HepG2 (cell line): ENCODE measurements around the gene TBC1D16. TPM values are rescaled to one million over a fixed set of nuclear protein-coding genes. Genes with fewer than 3 reads are reported as not detected.

Experiments used
- AFF4 ChIP-seq: sonication (generic); formaldehyde crosslinking; IDR thresholded peaks from 2 replicates; pipeline ENCODE4 v1.4.0; 2020; ENCODE audit warnings: missing genetic modification reagents
- EHMT2 ChIP-seq: fragments of 200-600 bp; sonication (generic); IDR thresholded peaks from 2 replicates; pipeline ENCODE4 v1.7.0; 2017; ENCODE audit warnings: antibody characterized with exemption, low read depth, low read length, borderline replicate concordance
- GATAD1 ChIP-seq: IDR thresholded peaks from 2 replicates; pipeline ENCODE4 v1.6.1; 2016; ENCODE audit warnings: missing genetic modification reagents, missing compliant biosample characterization
- MTF2 ChIP-seq: sonication (generic); formaldehyde crosslinking; IDR thresholded peaks from 2 replicates; pipeline ENCODE4 v1.5.0; 2020; ENCODE audit warnings: missing genetic modification reagents, borderline replicate concordance
- PBX3 ChIP-seq: sonication (generic); formaldehyde crosslinking; IDR thresholded peaks from 2 replicates; pipeline ENCODE4 v1.8.1; 2023; ENCODE audit warnings: missing genetic modification reagents, inconsistent platforms, borderline replicate concordance
- PCBP2 ChIP-seq: fragments of 200-400 bp; formaldehyde crosslinking; optimal IDR thresholded peaks from 2 replicates; pipeline ENCODE3; 2018; ENCODE audit warnings: low read length, low read depth; ENCODE audit not compliant: poor library complexity, severe bottlenecking
- SIX1 ChIP-seq: sonication (generic); formaldehyde crosslinking; IDR thresholded peaks from 2 replicates; pipeline ENCODE4 v1.4.0; 2020; ENCODE audit warnings: missing genetic modification reagents, borderline replicate concordance
- SKI ChIP-seq: fragments of 450-650 bp; IDR thresholded peaks from one replicate; pipeline ENCODE4 v1.6.1; 2018; ENCODE audit warnings: mild to moderate bottlenecking; ENCODE audit not compliant: partially characterized antibody
- SNAPC2 ChIP-seq: sonication (generic); formaldehyde crosslinking; IDR thresholded peaks from 2 replicates; pipeline ENCODE4 v1.8.1; 2022; ENCODE audit warnings: mild to moderate bottlenecking, missing genetic modification reagents
- TARDBP ChIP-seq: sonication (generic); formaldehyde crosslinking; IDR thresholded peaks from 2 replicates; pipeline ENCODE4 v1.8.0; 2022; ENCODE audit warnings: mild to moderate bottlenecking, missing genetic modification reagents
- XRCC5 ChIP-seq: fragments of 200-400 bp; formaldehyde crosslinking; optimal IDR thresholded peaks from 2 replicates; pipeline ENCODE3; 2017; ENCODE audit warnings: mild to moderate bottlenecking, low read length
- ZBTB34 ChIP-seq: sonication (generic); formaldehyde crosslinking; IDR thresholded peaks from 2 replicates; pipeline ENCODE4 v1.8.0; 2022; ENCODE audit warnings: mild to moderate bottlenecking, missing genetic modification reagents
- ZKSCAN5 ChIP-seq: sonication (generic); formaldehyde crosslinking; IDR thresholded peaks from 2 replicates; pipeline ENCODE4 v1.5.1; 2020; ENCODE audit warnings: mild to moderate bottlenecking, missing genetic modification reagents
- ZNF205 ChIP-seq: IDR thresholded peaks from 2 replicates; pipeline ENCODE4 v1.6.1; 2018; ENCODE audit warnings: missing biosample characterization, missing genetic modification reagents
- ZNF34 ChIP-seq: sonication (generic); formaldehyde crosslinking; IDR thresholded peaks from 2 replicates; pipeline ENCODE4 v1.4.0; 2020; ENCODE audit warnings: mild to moderate bottlenecking, missing genetic modification reagents, borderline replicate concordance
- ZNF569 ChIP-seq: sonication (generic); formaldehyde crosslinking; IDR thresholded peaks from 2 replicates; pipeline ENCODE4 v1.5.0; 2020; ENCODE audit warnings: mild to moderate bottlenecking, missing genetic modification reagents, moderate library complexity, borderline replicate concordance
- ZNF737 ChIP-seq: sonication (generic); formaldehyde crosslinking; IDR thresholded peaks from 2 replicates; pipeline ENCODE4 v1.5.0; 2020; ENCODE audit warnings: missing genetic modification reagents, mild to moderate bottlenecking, borderline replicate concordance
- polyA plus RNA-seq, 8 experiments: library from polyadenylated mRNA; depleted of rRNA in 3 of 8; stranded (reverse) in 7 of 8; unstranded in 1 of 8; fragments of >200 nt; fragmentation: Illumina TruSeq in 4 of 8; extraction: Trizol in 4 of 8; gene quantifications; 2 replicates each; pipeline versions ENCODE4 v1.2.1 to v1.2.3, GENCODE V29; 2011 to 2016; ENCODE audit warnings: low read depth in 4 of 8, missing spikeins in 1 of 8, mixed read lengths in 1 of 8; ENCODE audit not compliant: insufficient read depth in 1 of 8
- total RNA-seq, 5 experiments: library from RNA; depleted of rRNA; stranded (reverse); fragments of >200 nt; fragmentation: Illumina TruSeq; extraction: Trizol; gene quantifications; 2 replicates each; pipeline ENCODE4 v1.2.3, GENCODE V29; 2016; ENCODE audit warnings: low read depth in 1 of 5
- TF ChIP-seq, protein P1 (sequence below): sonication (generic); formaldehyde crosslinking; conservative IDR thresholded peaks from 2 replicates; pipeline ENCODE4 v1.8.0; 2022; ENCODE audit warnings: low read depth, missing genetic modification reagents
- TF ChIP-seq, protein P2 (sequence below): sonication (generic); formaldehyde crosslinking; conservative IDR thresholded peaks from 2 replicates; pipeline ENCODE4 v1.4.0; 2020; ENCODE audit warnings: missing genetic modification reagents

The TBC1D16 gene
- total and polyA plus RNA-seq, 2 of the 13 experiments (the other 11 are each of a cell fraction or from before 2014, with no cell fraction given), result 14.9 to 24.9 TPM

DNA sequence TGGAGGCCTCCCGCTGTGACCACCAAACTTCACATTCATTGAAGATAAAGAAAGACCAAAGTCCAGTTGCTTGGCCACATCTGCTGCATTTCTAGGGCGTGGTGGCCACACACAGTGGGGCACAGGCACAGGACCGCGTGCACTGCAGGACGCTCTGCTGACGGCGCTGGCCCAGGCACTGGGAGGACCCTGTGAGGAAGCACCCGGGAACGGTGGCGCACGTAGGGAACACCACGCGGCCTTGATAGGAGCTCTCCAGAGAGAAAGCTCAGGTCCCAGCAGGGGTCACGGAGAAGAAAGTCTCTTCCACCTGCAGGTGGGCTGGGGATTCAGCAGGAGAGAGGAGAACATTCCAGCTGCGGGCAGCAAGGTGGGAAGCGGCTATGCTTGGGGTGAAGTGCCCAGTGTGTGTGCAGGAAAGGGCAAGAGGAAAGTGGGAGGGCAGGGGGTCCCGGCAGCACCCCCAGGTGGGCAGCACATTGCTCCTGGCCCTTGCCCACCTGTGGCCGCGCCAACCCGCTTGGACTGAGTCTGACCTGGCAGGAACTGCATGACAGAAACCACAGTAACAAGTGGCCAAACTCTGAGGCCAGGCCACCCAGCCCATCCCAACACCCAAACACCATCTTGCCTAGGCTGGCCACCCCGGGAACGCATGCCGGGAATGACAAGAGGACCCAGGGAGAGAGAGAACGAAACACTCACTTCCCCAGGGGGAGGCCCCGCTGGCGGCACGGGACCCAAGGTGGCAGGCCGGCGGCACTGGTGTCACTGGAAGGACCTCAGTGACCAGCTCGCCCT lies 32.8 kb downstream of the TBC1D16 start (continued):
- TF ChIP-seq AFF4 (CRISPR knock-in tag) (no peak), SNAPC2 (CRISPR knock-in tag) (no peak), SKI (no peak), ZNF34 (0 out of 2 replicates have a peak, but pooled peaks have one; percentile 43), GATAD1 (no peak), ZNF205 (CRISPR knock-in tag) (no peak), ZBTB34 (CRISPR knock-in tag) (no peak), PBX3 (CRISPR knock-in tag) (no peak), EHMT2 (no peak), SIX1 (CRISPR knock-in tag) (no peak), ZNF737 (CRISPR knock-in tag) (no peak), XRCC5 (no peak), ZNF569 (CRISPR knock-in tag) (no peak), MTF2 (CRISPR knock-in tag) (no peak), PCBP2 (no peak), TARDBP (CRISPR knock-in tag) (no peak), ZKSCAN5 (CRISPR knock-in tag) (no peak)
- TF ChIP-seq, protein P1, sequence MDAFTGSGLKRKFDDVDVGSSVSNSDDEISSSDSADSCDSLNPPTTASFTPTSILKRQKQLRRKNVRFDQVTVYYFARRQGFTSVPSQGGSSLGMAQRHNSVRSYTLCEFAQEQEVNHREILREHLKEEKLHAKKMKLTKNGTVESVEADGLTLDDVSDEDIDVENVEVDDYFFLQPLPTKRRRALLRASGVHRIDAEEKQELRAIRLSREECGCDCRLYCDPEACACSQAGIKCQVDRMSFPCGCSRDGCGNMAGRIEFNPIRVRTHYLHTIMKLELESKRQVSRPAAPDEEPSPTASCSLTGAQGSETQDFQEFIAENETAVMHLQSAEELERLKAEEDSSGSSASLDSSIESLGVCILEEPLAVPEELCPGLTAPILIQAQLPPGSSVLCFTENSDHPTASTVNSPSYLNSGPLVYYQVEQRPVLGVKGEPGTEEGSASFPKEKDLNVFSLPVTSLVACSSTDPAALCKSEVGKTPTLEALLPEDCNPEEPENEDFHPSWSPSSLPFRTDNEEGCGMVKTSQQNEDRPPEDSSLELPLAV (CRISPR knock-in tag), result no peak
- TF ChIP-seq, protein P2, sequence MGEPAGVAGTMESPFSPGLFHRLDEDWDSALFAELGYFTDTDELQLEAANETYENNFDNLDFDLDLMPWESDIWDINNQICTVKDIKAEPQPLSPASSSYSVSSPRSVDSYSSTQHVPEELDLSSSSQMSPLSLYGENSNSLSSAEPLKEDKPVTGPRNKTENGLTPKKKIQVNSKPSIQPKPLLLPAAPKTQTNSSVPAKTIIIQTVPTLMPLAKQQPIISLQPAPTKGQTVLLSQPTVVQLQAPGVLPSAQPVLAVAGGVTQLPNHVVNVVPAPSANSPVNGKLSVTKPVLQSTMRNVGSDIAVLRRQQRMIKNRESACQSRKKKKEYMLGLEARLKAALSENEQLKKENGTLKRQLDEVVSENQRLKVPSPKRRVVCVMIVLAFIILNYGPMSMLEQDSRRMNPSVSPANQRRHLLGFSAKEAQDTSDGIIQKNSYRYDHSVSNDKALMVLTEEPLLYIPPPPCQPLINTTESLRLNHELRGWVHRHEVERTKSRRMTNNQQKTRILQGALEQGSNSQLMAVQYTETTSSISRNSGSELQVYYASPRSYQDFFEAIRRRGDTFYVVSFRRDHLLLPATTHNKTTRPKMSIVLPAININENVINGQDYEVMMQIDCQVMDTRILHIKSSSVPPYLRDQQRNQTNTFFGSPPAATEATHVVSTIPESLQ (CRISPR knock-in tag), result no peak
